Activated naive CD8-positive, alpha-beta T cell treated with anti-CD3 and anti-CD28 coated beads, Interleukin-2, amount 10 ng/mL, durations not matched to agents 7 days and 5 days (primary cell): ENCODE results near the gene TOB2. TPM values are rescaled to one million over a fixed set of nuclear protein-coding genes. Genes with fewer than 3 reads are reported as not detected.

Source experiments
- total RNA-seq, 2 experiments: library from RNA; stranded (reverse); gene quantifications; one replicate each; pipeline ENCODE4 v1.2.3, GENCODE V29; 2021

The TOB2 gene
- total RNA-seq, 2 experiments from 2014 or later = 35.7 to 35.9 TPM

Other genes with a start within 250 kb of the TOB2 start
- gene L3MBTL2, start 241.5 kb downstream of the TOB2 start, total RNA-seq = 10 to 100 TPM; 37.5 to 38.7 TPM
- gene CHADL, start 205.9 kb downstream of the TOB2 start, total RNA-seq = under 1 TPM; 0.45 to 0.83 TPM
- gene RANGAP1, start 160.6 kb downstream of the TOB2 start, total RNA-seq = 10 to 100 TPM; 93.6 to 98.3 TPM
- 10 to 100 TPM; 49.0 to 51.3 TPM for gene ZC3H7B, start 145.3 kb downstream of the TOB2 start, total RNA-seq
- gene TEF, start 64.9 kb downstream of the TOB2 start, total RNA-seq = 1 to 10 TPM; 3.6 to 4.0 TPM
- 10 to 100 TPM; 47.0 to 51.0 TPM for gene PHF5A, start 21.9 kb upstream of the TOB2 start, total RNA-seq
- gene ACO2, start 22.3 kb upstream of the TOB2 start, total RNA-seq = 10 to 100 TPM; 73.7 to 76.2 TPM
- 10 to 100 TPM; 29.8 to 30.5 TPM for gene POLR3H, start 97.7 kb upstream of the TOB2 start, total RNA-seq
- not detected for gene CSDC2, start 114.2 kb upstream of the TOB2 start, total RNA-seq
- 10 to 100 TPM; 39.0 to 42.9 TPM for gene PMM1, start 143.0 kb upstream of the TOB2 start, total RNA-seq
- gene DESI1, start 174.2 kb upstream of the TOB2 start, total RNA-seq = 10 to 100 TPM; 29.5 to 29.7 TPM
- gene XRCC6, start 174.5 kb upstream of the TOB2 start, total RNA-seq = 100 to 1,000 TPM; 215 to 222 TPM
- 100 to 1,000 TPM; 150 to 153 TPM for gene SNU13, start 242.1 kb upstream of the TOB2 start, total RNA-seq